IMR-90 (cell line): Measurements from ENCODE around the gene ALK. TPM values are rescaled to one million over a fixed set of nuclear protein-coding genes. Genes with fewer than 3 reads are reported as not detected.

Source experiments
- ATAC-seq: fragments of 200-7000 bp; cut with Tn5 transposase; 2 replicates; pipeline ENCODE4 v1.9.1; 2020; ENCODE audit warnings: low read depth, mild to moderate bottlenecking, moderate library complexity
- BruUV-seq: library from RNA; stranded (reverse); fragments of 400-500 nt; replicated peaks from 2 replicates; lab custom pipeline; 2021; lab: Mats Ljungman, UMichigan
- CTCF ChIA-PET: fragments of 300-600 bp; formaldehyde crosslinking; extraction: SDS; loops from one replicate; lab custom pipeline; 2021; ENCODE audit warnings: antibody characterized with exemption; lab: Yijun Ruan, JAX
- POLR2A ChIA-PET: fragments of 300-600 bp; sonication (Branson Sonifier 250); formaldehyde crosslinking; loops from one replicate; lab custom pipeline; 2022; ENCODE audit warnings: antibody characterized with exemption; ENCODE audit not compliant: unreplicated experiment; lab: Charles Lee
- DNase-seq: peaks from one replicate; pipeline ENCODE4 v3.0.0; 2013
- H2AFZ ChIP-seq: replicated peaks from 2 replicates; pipeline ENCODE3; 2013; ENCODE audit warnings: low read length, mild to moderate bottlenecking; ENCODE audit not compliant: poor library complexity
- H2AK5ac ChIP-seq: 2 replicates; pipeline ENCODE4 v1.6.1; 2013; ENCODE audit warnings: low read depth, low read length, inconsistent platforms
- H2AK9ac ChIP-seq: replicated peaks from 2 replicates; pipeline ENCODE3; 2013; ENCODE audit warnings: mild to moderate bottlenecking, low read depth, low read length, moderate library complexity; ENCODE audit not compliant: poor library complexity
- H2BK120ac ChIP-seq: 2 replicates; pipeline ENCODE4 v1.6.1; 2013; ENCODE audit warnings: low read depth, low read length, inconsistent platforms
- H2BK15ac ChIP-seq: 3 replicates; pipeline ENCODE4 v1.6.1; 2013; ENCODE audit warnings: low read depth, low read length, inconsistent platforms
- H2BK20ac ChIP-seq: 2 replicates; pipeline ENCODE4 v1.6.1; 2013; ENCODE audit warnings: low read depth, mild to moderate bottlenecking, inconsistent platforms, low read length, moderate library complexity
- H2BK5ac ChIP-seq: 2 replicates; pipeline ENCODE4 v1.6.1; 2013; ENCODE audit warnings: mild to moderate bottlenecking, low read depth, low read length, inconsistent platforms; ENCODE audit not compliant: poor library complexity, severe bottlenecking
- H3K14ac ChIP-seq: replicated peaks from 2 replicates; pipeline ENCODE4 v1.6.1; 2013; ENCODE audit warnings: low read depth, low read length, inconsistent platforms
- H3K18ac ChIP-seq: 2 replicates; pipeline ENCODE4 v1.6.1; 2013; ENCODE audit warnings: low read depth, low read length, control low read depth
- H3K23ac ChIP-seq: 2 replicates; pipeline ENCODE4 v1.6.1; 2013; ENCODE audit warnings: low read depth, low read length, inconsistent platforms
- H3K27ac ChIP-seq: 2 replicates; pipeline ENCODE4 v1.5.1; 2013; ENCODE audit warnings: mild to moderate bottlenecking, control low read depth, low read length; ENCODE audit not compliant: insufficient read depth
- H3K27me3 ChIP-seq: 2 replicates; pipeline ENCODE4 v1.6.1; 2013; ENCODE audit warnings: low read length; ENCODE audit not compliant: control insufficient read depth, insufficient read depth
- H3K36me3 ChIP-seq: 2 replicates; pipeline ENCODE4 v1.6.1; 2013; ENCODE audit warnings: low read length, mixed read lengths; ENCODE audit not compliant: control insufficient read depth, insufficient read depth
- H3K4ac ChIP-seq: 2 replicates; pipeline ENCODE4 v1.6.1; 2013; ENCODE audit warnings: low read depth, low read length, inconsistent platforms
- H3K4me1 ChIP-seq: 2 replicates; pipeline ENCODE4 v1.6.1; 2013; ENCODE audit warnings: low read length, mixed read lengths; ENCODE audit not compliant: control insufficient read depth, insufficient read depth
- H3K4me2 ChIP-seq: 2 replicates; pipeline ENCODE4 v1.6.1; 2013; ENCODE audit warnings: low read depth, mild to moderate bottlenecking, control low read depth, low read length, moderate library complexity
- H3K4me3 ChIP-seq: 2 replicates; pipeline ENCODE4 v1.5.1; 2013; ENCODE audit warnings: low read depth, mild to moderate bottlenecking, control low read depth, low read length, moderate library complexity; ENCODE audit not compliant: insufficient read depth
- H3K56ac ChIP-seq: 2 replicates; pipeline ENCODE4 v1.6.1; 2013; ENCODE audit warnings: low read length, inconsistent platforms; ENCODE audit not compliant: insufficient read depth; ENCODE audit errors: extremely low read depth
- H3K79me1 ChIP-seq, 2 experiments: 2 replicates each; pipeline ENCODE4 v1.6.1; 2013; ENCODE audit warnings: low read length in 2 of 2, inconsistent platforms in 1 of 2, low read depth in 1 of 2
- H3K9ac ChIP-seq: 2 replicates; pipeline ENCODE4 v1.6.1; 2013; ENCODE audit warnings: low read depth, low read length, control low read depth
- H3K9me1 ChIP-seq: 2 replicates; pipeline ENCODE4 v1.6.1; 2013; ENCODE audit warnings: low read length, inconsistent platforms; ENCODE audit not compliant: insufficient read depth
- H3K9me3 ChIP-seq: 2 replicates; pipeline ENCODE4 v1.6.1; 2013; ENCODE audit warnings: low read length; ENCODE audit not compliant: control insufficient read depth, insufficient read depth
- H4K20me1 ChIP-seq: 2 replicates; pipeline ENCODE4 v1.6.1; 2013; ENCODE audit warnings: low read length, inconsistent platforms; ENCODE audit not compliant: insufficient read depth
- H4K5ac ChIP-seq: 2 replicates; pipeline ENCODE4 v1.6.1; 2013; ENCODE audit warnings: mild to moderate bottlenecking, low read depth, low read length, control low read depth
- H4K8ac ChIP-seq, 2 experiments: 2 replicates each; pipeline ENCODE4 v1.6.1; 2013; ENCODE audit warnings: low read depth in 2 of 2, low read length in 2 of 2, control low read depth in 1 of 2, inconsistent platforms in 1 of 2
- H4K91ac ChIP-seq: 2 replicates; pipeline ENCODE4 v1.6.1; 2013; ENCODE audit warnings: low read depth, low read length, inconsistent platforms; ENCODE audit not compliant: insufficient read depth
- BHLHE40 ChIP-seq: fragments of 150-350 bp; IDR thresholded peaks from 2 replicates; pipeline ENCODE4 v1.6.1; 2016; ENCODE audit warnings: mild to moderate bottlenecking, low read depth, low read length
- CEBPB ChIP-seq: IDR thresholded peaks from 2 replicates; pipeline ENCODE4 v1.6.1; 2012; ENCODE audit warnings: low read depth, low read length, improper control_type of control experiment
- CHD1 ChIP-seq: IDR thresholded peaks from 2 replicates; pipeline ENCODE4 v1.6.1; 2012; ENCODE audit warnings: low read depth, low read length, improper control_type of control experiment
- FOS ChIP-seq: fragments of 150-350 bp; IDR thresholded peaks from 2 replicates; pipeline ENCODE4 v1.6.1; 2016; ENCODE audit warnings: low read depth, low read length
- MAFK ChIP-seq: IDR thresholded peaks from 2 replicates; pipeline ENCODE4 v1.6.1; 2012; ENCODE audit warnings: low read depth, low read length, improper control_type of control experiment
- MXI1 ChIP-seq: IDR thresholded peaks from 2 replicates; pipeline ENCODE4 v1.6.1; 2012; ENCODE audit warnings: low read depth, mild to moderate bottlenecking, low read length, moderate library complexity, borderline replicate concordance
- RAD21 ChIP-seq: IDR thresholded peaks from 2 replicates; pipeline ENCODE4 v1.6.1; 2012; ENCODE audit warnings: low read length, improper control_type of control experiment
- RCOR1 ChIP-seq: IDR thresholded peaks from 2 replicates; pipeline ENCODE4 v1.6.1; 2012; ENCODE audit warnings: mild to moderate bottlenecking, low read length, improper control_type of control experiment; ENCODE audit not compliant: insufficient replicate concordance
- SMC3 ChIP-seq: fragments of 150-350 bp; IDR thresholded peaks from 2 replicates; pipeline ENCODE4 v1.6.1; 2016; ENCODE audit warnings: low read depth, mild to moderate bottlenecking, antibody characterized with exemption, low read length, moderate library complexity
- WGBS, 2 experiments: methylation state at CpG; one replicate each; pipeline versions ENCODE4 v1.1.5 to v1.1.7; 2013; ENCODE audit warnings: missing lambda C conversion rate in 2 of 2; ENCODE audit not compliant: insufficient read length in 1 of 2; ENCODE audit errors: extremely low coverage in 2 of 2; 5-methylcytosine and 5-hydroxymethylcytosine counted together
- dilution Hi-C: fragments of 300-500 bp; cut with HindIII; formaldehyde crosslinking; loops from one replicate; pipeline ENCODE4 v1.14.3; 2018; ENCODE audit warnings: low sequenced_read_pairs; ENCODE audit not compliant: unreplicated experiment
- in situ Hi-C: fragments of 300-500 bp; cut with MboI; formaldehyde crosslinking; loops from 3 replicates; pipeline ENCODE4 v1.14.3; 2019; ENCODE audit warnings: low sequenced_read_pairs, inconsistent platforms, mixed read lengths
- intact Hi-C: fragments of 100-400 bp; cut with micrococcal nuclease; formaldehyde crosslinking; loops from 2 replicates; pipeline ENCODE4 v1.10.0; 2022
- polyA plus RNA-seq, 3 experiments: library from polyadenylated mRNA; depleted of rRNA; stranded (reverse); fragments of >200 nt; gene quantifications; 2 replicates each; pipeline ENCODE4 v1.2.3, GENCODE V29; 2012; ENCODE audit warnings: low replicate concordance in 1 of 3
- total RNA-seq: library from RNA; depleted of rRNA; stranded (reverse); fragments of >200 nt; gene quantifications from 2 replicates; pipeline ENCODE4 v1.2.3, GENCODE V29; 2012
- TF ChIP-seq, protein P1 (sequence below): fragments of 150-350 bp; IDR thresholded peaks from 2 replicates; pipeline ENCODE4 v1.6.1; 2017; ENCODE audit warnings: mild to moderate bottlenecking, antibody characterized with exemption, low read length, low read depth
- TF ChIP-seq, protein P2 (sequence below): conservative IDR thresholded peaks from 2 replicates; pipeline ENCODE4 v1.5.1; 2012; ENCODE audit warnings: mild to moderate bottlenecking, low read depth, low read length, improper control_type of control experiment

ALK gene
- total and polyA plus RNA-seq, 2 of the 4 experiments (the other 2 are of a cell fraction), result not detected

DNA sequence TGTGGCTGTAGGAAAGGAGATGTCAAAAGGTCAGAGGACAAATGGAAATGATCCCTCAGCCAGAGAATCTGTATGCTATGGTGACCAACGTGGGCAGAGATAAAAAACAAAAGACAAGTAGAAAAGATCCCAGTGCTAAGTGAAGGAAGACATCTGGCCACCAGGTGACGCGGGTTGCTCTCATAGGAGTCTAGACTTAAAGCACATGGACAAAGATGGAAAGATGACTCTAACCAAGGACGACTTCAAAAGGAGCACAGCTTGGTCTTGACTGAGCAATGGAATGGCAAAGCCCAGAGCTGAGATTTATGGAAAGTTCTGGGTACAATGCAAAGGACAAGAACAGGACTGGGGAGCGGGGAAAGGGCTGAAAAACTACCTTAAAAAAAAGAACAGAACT is 709.4 kb downstream of the ALK start:
- WGBS, 2 experiments, result 16% methylated on average over 3 of the region's 5 CpGs; no CpG with 5 or more reads in 1 of the 2 experiments
- Histone ChIP-seq H3K9me1 (peaks cover 4% of the 10 kb centered on the region; the same call in 1 of the 2 replicates), H3K4me2 (no peak overlapping the region), H4K91ac (no peak overlapping the region), H3K18ac (no peak overlapping the region), H4K20me1 (no peaks in the 10 kb centered on the region), H2AK5ac (no peak overlapping the region), H3K27me3 (no peaks in the 10 kb centered on the region), H2BK15ac (no peak overlapping the region), H2AK9ac (no peak overlapping the region), H3K9ac (no peak overlapping the region), H2AFZ (no peak overlapping the region), H3K4ac (no peak overlapping the region), H3K79me1 (no peaks in the 10 kb centered on the region), H3K56ac (no peak overlapping the region), H3K27ac (no peak overlapping the region), H3K4me1 (peaks cover 9% of the 10 kb centered on the region), H2BK120ac (no peak overlapping the region), H3K9me3 (no peaks in the 10 kb centered on the region), H3K14ac (no peak overlapping the region), H3K4me3 (no peak overlapping the region), H3K23ac (no peak overlapping the region), H3K36me3 (no peaks in the 10 kb centered on the region), H2BK5ac (no peak overlapping the region), H4K8ac (no peak overlapping the region), H4K5ac (no peak overlapping the region), H2BK20ac (no peak overlapping the region)
- intact Hi-C loops (no loop called here), in situ Hi-C loops (no loop called here), dilution Hi-C loops (no loop called here)
- CTCF ChIA-PET, result interaction anchor here (0.6 kb wide), 1 partner anchor 382 kb away, joined by 3 read pairs; no protein-coding TSS in a partner anchor
- ATAC-seq (no peak), DNase-seq (no peak)
- BruUV-seq, result no TSS peak
- POLR2A ChIA-PET, result no interaction called here
- TF ChIP-seq CHD1 (no peak), SMC3 (no peak), RAD21 (no peak), MXI1 (no peak), MAFK (no peak), FOS (no peak), RCOR1 (no peak), CEBPB (no peak), BHLHE40 (no peak)
- TF ChIP-seq, protein P1, sequence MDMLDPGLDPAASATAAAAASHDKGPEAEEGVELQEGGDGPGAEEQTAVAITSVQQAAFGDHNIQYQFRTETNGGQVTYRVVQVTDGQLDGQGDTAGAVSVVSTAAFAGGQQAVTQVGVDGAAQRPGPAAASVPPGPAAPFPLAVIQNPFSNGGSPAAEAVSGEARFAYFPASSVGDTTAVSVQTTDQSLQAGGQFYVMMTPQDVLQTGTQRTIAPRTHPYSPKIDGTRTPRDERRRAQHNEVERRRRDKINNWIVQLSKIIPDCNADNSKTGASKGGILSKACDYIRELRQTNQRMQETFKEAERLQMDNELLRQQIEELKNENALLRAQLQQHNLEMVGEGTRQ, result no peak
- TF ChIP-seq, protein P2, sequence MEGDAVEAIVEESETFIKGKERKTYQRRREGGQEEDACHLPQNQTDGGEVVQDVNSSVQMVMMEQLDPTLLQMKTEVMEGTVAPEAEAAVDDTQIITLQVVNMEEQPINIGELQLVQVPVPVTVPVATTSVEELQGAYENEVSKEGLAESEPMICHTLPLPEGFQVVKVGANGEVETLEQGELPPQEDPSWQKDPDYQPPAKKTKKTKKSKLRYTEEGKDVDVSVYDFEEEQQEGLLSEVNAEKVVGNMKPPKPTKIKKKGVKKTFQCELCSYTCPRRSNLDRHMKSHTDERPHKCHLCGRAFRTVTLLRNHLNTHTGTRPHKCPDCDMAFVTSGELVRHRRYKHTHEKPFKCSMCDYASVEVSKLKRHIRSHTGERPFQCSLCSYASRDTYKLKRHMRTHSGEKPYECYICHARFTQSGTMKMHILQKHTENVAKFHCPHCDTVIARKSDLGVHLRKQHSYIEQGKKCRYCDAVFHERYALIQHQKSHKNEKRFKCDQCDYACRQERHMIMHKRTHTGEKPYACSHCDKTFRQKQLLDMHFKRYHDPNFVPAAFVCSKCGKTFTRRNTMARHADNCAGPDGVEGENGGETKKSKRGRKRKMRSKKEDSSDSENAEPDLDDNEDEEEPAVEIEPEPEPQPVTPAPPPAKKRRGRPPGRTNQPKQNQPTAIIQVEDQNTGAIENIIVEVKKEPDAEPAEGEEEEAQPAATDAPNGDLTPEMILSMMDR, result no peak
